ENCODE results near the gene TMEM205.

DNA sequence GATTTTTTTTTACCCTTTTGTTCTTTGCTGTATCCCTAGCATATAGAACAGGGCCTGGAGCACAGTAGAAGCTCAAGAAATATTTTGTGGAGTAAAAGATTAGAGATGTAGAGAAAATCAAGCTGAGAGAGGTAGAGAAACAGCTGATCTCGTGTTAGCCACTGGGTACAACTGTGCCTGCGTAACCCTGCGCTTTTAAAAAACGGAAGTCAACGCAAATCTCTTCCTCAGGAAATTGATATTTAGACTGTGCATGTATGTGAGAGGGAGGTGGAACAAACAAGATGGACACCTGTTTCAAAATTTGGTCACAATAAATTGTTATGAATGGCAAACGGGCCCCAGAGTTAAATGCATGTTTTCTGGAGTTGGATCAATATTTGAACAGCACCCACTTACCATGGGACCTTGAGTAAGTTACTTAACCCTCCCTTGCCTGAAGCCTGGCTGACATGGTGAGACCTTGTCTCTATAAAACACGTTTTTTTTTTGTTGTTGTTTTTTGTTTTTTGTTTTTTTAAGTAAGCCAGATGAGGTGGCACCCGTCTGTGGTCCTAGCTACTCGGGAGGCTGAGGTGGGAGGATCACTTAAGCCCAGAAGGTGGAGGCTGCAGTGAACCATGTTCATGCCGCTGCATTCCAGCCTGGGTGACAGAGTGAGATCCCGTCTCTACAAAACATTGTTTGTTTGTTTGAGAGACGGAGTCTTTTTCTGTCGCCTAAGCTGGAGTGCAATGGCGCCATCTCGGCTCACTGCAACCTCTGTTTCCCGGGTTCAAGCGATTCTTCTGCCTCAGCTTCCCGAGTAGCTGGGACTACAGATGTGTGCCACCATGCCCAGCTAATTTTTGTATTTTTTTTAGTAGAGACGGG is 41.3 kb upstream of the TMEM205 start:
- TF ChIP-seq, protein P1, sequence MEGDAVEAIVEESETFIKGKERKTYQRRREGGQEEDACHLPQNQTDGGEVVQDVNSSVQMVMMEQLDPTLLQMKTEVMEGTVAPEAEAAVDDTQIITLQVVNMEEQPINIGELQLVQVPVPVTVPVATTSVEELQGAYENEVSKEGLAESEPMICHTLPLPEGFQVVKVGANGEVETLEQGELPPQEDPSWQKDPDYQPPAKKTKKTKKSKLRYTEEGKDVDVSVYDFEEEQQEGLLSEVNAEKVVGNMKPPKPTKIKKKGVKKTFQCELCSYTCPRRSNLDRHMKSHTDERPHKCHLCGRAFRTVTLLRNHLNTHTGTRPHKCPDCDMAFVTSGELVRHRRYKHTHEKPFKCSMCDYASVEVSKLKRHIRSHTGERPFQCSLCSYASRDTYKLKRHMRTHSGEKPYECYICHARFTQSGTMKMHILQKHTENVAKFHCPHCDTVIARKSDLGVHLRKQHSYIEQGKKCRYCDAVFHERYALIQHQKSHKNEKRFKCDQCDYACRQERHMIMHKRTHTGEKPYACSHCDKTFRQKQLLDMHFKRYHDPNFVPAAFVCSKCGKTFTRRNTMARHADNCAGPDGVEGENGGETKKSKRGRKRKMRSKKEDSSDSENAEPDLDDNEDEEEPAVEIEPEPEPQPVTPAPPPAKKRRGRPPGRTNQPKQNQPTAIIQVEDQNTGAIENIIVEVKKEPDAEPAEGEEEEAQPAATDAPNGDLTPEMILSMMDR (IDR thresholded peaks at IDR 0.05; ENCODE audit: insufficient read depth, low read length, poor library complexity, severe bottlenecking) = no peak
- TF ChIP-seq EZH2phosphoT487 (conservative IDR thresholded peaks at IDR 0.05; ENCODE audit: low read length) = no peak

Data from SU-DHL-6 (cell line).